GM12875 (cell line): ENCODE measurements around the gene NDUFS7.

ENCODE experiments used
- H3K4me3 ChIP-seq: one replicate; pipeline ENCODE4 v1.5.1; 2011; ENCODE audit warnings: low read depth, low read length, control low read depth
- TF ChIP-seq, protein P1 (sequence below): IDR thresholded peaks from 2 replicates; pipeline ENCODE4 v1.5.1; 2011; ENCODE audit warnings: low read depth, mild to moderate bottlenecking, control low read depth, inconsistent platforms, low read length, moderate library complexity, borderline replicate concordance; ENCODE audit not compliant: insufficient read depth

NDUFS7 gene

DNA sequence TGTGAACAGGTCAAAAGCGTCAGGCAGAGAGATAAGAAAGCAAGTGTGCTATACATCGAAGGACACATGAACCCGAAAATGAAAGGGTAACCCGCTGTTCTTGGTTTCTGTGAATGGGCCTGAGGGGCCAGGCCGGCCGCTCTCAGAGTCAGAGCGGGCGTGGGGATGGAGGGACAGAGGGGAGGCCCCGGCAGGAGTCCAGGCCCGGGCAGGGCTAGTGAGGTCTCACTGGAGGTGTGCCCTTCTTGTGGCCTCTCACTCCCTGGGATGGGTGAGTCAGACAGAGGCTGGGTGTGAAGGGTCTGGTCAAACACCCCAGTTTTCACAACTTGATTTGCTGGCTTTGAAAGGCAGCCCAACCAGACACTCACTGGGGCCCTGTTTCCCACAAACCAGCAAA, 17.4 kb upstream of the NDUFS7 start:
- TF ChIP-seq, protein P1, sequence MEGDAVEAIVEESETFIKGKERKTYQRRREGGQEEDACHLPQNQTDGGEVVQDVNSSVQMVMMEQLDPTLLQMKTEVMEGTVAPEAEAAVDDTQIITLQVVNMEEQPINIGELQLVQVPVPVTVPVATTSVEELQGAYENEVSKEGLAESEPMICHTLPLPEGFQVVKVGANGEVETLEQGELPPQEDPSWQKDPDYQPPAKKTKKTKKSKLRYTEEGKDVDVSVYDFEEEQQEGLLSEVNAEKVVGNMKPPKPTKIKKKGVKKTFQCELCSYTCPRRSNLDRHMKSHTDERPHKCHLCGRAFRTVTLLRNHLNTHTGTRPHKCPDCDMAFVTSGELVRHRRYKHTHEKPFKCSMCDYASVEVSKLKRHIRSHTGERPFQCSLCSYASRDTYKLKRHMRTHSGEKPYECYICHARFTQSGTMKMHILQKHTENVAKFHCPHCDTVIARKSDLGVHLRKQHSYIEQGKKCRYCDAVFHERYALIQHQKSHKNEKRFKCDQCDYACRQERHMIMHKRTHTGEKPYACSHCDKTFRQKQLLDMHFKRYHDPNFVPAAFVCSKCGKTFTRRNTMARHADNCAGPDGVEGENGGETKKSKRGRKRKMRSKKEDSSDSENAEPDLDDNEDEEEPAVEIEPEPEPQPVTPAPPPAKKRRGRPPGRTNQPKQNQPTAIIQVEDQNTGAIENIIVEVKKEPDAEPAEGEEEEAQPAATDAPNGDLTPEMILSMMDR: no peak
- no peak overlapping the region for H3K4me3 ChIP-seq

DNA sequence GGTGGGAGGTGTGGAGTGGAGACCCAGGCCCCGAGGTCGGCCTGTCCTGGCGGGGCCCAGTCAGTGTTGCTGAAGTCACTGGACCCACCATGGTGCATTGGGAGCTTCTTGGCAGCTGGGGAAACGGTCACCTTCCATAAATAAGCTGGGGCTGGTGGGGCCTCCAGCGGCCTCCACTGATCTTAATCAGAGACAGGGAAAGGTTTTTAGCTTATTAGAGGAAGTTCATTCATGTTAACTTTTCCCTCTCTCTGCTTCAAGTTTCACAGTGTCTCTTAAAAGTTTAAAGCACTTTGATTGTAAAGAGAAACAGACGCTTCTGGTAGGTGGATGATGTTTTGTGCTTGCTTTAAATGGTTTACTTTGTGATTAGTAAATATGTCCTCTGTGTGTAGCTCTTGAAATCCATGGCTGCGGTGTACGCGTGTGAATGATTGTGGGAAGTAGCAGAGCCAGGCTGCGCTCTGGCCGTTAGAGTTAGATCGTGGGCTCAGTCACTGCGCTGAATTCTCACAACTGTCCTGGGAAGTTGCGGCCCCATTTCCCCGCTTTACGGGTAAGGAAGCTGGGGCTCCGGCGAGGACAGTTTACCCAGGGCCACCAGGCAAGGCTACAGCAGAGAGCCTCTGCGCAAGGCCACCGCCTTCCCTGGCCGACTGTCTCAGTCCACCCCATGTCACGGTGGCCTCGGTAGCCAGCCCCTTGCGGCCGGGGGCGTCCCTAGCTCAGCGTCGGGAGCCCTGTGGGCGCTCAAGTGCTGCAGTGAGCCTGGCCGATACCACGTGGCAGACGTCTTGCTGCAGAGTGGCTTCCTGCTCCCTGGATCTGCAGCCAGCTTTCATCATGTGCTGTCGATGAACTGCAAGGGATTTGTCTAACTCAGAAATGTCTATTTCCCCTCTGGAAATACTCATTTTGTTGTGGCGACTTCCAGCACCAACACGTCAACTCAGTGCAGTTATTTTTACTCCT, 16.5 kb upstream of the NDUFS7 start:
- TF ChIP-seq, protein P1: no peak
- H3K4me3 ChIP-seq: no peak overlapping the region

DNA sequence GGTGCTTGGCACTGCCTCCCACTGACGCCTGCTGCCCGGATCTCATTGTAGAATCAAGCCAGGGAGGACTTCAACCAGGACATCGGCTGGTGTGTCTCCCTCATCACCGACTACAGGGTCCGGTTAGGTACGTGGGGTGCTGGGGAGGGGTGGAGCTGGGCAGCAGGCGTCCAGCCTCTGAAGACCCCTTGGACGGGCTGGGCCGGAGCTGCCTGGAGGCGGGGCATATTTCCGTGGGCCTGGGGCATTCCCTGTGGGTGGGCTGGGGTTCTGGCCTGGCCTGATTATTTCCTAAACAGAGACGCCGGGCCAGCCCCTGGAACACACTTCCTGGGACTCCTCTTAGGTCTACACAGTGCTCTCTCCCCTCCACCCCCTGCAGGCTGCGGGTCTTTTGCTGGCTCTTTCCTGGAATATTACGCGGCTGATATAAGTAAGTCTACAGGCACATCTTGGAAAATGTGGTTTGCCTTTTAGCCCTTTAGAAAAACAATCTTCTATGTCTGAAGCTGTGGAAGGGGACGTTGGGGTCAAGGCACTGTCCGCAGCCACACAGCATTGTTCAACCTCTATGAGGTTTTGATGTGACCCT, 14.4 kb upstream of the NDUFS7 start:
- no peak overlapping the region for H3K4me3 ChIP-seq
- TF ChIP-seq, protein P1: no peak

DNA sequence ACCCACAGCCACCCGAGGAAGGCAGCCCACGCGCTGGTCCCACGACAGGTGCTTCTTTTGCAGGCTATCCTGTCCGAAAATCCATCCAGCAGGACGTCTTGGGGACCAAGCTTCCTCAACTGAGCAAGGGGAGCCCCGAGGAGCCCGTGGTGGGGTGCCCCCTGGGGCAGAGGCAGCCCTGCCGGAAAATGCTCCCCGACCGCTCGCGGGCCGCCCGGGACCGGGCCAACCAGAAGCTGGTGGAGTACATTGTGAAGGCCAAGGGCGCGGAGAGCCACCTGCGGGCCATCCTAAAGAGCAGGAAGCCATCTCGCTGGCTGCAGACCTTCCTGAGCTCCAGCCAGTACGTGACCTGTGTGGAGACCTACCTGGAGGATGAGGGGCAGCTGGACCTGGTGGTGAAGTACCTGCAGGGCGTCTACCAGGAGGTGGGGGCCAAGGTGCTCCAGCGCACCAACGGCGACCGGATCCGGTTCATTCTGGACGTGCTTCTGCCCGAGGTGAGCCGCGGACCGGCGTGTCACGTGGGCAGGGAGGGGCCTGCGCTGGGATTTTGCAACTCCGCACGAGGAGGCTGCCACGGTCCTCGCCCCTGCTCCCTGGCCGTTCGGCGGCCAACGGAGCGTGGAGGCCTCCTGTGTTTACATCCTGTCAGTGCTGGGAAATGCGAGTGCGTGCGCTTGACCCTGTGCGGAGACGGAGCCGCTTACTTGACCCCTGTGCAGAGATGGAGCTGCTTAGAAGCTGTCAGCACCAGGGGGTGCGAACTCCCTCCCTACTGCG, 12.9 kb upstream of the NDUFS7 start:
- no peak overlapping the region for H3K4me3 ChIP-seq
- TF ChIP-seq, protein P1: no peak

DNA sequence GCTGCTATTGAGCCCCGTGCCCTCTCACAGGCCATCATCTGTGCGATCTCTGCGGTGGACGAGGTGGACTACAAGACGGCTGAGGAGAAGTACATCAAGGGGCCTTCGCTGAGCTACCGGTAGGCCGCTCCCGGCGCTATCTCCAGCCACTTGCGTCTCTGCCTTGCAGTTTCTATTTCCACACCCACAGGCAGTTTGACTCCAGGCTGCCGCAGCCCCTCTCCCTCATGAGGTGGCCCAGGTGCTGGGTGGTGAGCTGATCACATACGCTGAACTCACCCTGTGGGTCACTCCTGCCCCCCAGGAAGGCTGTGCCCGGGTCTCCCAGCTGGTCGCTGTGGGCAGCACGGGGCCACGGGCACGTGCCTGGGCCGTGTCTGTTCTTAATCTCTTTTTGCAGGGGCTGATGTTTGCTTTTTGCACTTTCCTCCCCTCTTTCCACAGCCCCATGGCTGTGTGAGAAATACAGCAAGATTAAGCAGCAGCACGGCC, 10.6 kb upstream of the NDUFS7 start:
- no peak overlapping the region for H3K4me3 ChIP-seq
- TF ChIP-seq, protein P1: no peak

DNA sequence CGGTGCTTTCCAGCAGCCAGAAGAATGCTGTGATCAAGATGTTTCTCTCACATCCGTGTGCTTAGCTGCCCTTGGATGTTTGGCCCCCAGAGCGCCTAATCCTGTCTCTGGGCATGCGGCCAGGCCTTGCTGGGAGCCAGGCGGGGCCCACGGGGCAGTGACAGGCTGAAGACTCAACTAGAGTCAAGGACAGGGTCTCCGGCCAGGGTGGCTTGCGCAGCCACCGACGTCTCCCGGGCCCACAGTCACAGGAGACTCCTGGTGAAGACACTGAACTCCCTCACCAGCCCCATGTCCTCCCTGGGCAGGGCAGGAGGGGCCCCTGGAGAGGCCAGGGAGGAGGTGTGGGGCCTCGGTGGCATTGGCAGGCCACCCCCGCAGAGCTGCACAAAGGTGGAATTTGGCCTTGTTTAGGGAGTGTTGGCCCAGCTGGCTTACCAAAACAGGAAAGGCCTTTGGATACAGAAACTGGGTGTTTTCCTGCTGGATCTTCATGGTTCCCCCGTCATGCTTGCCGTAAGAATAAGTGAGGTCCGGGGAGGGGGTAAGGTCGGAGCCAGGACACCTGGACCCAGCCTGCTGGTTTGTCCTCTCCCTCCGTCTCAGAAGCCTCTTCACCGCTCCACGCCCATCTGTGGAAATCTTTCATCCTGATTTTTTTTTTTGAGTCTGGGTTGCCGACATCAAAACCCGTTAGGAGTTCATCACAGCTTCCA, 10.0 kb upstream of the NDUFS7 start:
- H3K4me3 ChIP-seq: no peak overlapping the region
- TF ChIP-seq, protein P1: no peak
